K562 (cell line): Measurements from ENCODE around the gene OR1I1.

Experiments
- CBX3 ChIP-seq, 2 experiments: IDR thresholded peaks; 1 replicate in 1 of 2; 2 replicates in 1 of 2; pipeline ENCODE4 v1.6.1; 2012; ENCODE audit warnings: inconsistent platforms in 2 of 2, low read length in 2 of 2, borderline replicate concordance in 1 of 2, control low read depth in 1 of 2
- CTCF ChIP-seq, 3 experiments: IDR thresholded peaks in 2 of 3; conservative IDR thresholded peaks in 1 of 3; 2 replicates each; pipeline ENCODE4 v1.5.1; 2011 to 2012; ENCODE audit warnings: low read length in 3 of 3, mild to moderate bottlenecking in 3 of 3, control low read depth in 2 of 3, improper control_type of control experiment in 1 of 3, inconsistent platforms in 1 of 3, low read depth in 1 of 3, mixed read lengths in 1 of 3, moderate library complexity in 1 of 3; ENCODE audit not compliant: insufficient read depth in 2 of 3
- PYGO2 ChIP-seq: fragments of 450-650 bp; IDR thresholded peaks from 2 replicates; pipeline ENCODE4 v1.6.1; 2016; ENCODE audit warnings: mild to moderate bottlenecking, missing genetic modification characterization, moderate library complexity, missing compliant biosample characterization
- SMARCA4 ChIP-seq: fragments of 450-650 bp; IDR thresholded peaks from 2 replicates; pipeline ENCODE4 v1.6.1; 2016

GRCh38 chr19:15113245-15114152 lies 31.5 kb downstream of the OR1I1 start:
- TF ChIP-seq CTCF (IDR thresholded peaks at IDR 0.05 in 2 of 3, conservative IDR thresholded peaks at IDR 0.05 in 1 of 3; ENCODE audit: insufficient read depth in 2 of 3, low read depth in 1 of 3, low read length in 3 of 3) (no peak), CBX3 (IDR thresholded peaks at IDR 0.05; ENCODE audit: borderline replicate concordance in 1 of 2, low read length in 2 of 2) (no peak), PYGO2 (tag) (no peak), SMARCA4 (no peak)
